CD4-positive, CD25-positive, alpha-beta regulatory T cell (primary cell): ENCODE measurements around the gene RBAK. TPM values are rescaled to one million over a fixed set of nuclear protein-coding genes. Genes with fewer than 3 reads are reported as not detected.
"Not testable (repeated sequence)": the region's sequence is repeated elsewhere in the genome, so short reads cannot be mapped to it uniquely, and the experiment has no call there.

Experiments
- ATAC-seq, 2 donors: fragments of 150-1000 bp; cut with Tn5 transposase; one replicate each; pipeline ENCODE4 v1.10.0; 2021; ENCODE audit warnings: low read depth in 2 of 2, moderate number of reproducible peaks in 2 of 2, moderate library complexity in 1 of 2
- DNase-seq, 3 donors: peaks; one replicate each; pipeline versions ENCODE4 v3.0.0 to v3.0.0-alpha.2; 2012 to 2022; ENCODE audit warnings: mixed read lengths in 1 of 3
- H3K27ac ChIP-seq: one replicate; pipeline ENCODE4 v1.7.0; 2013; ENCODE audit warnings: mild to moderate bottlenecking, low read length; ENCODE audit not compliant: insufficient read depth, poor library complexity, severe bottlenecking
- H3K27me3 ChIP-seq: one replicate; pipeline ENCODE4 v1.7.0; 2013; ENCODE audit warnings: low read length; ENCODE audit not compliant: control insufficient read depth, insufficient read depth
- H3K36me3 ChIP-seq: one replicate; pipeline ENCODE4 v1.7.0; 2013; ENCODE audit warnings: mild to moderate bottlenecking, low read length, moderate library complexity; ENCODE audit not compliant: control insufficient read depth, insufficient read depth
- H3K4me1 ChIP-seq: 2 replicates; pipeline ENCODE4 v1.7.0; 2013; ENCODE audit warnings: mild to moderate bottlenecking, low read length; ENCODE audit not compliant: insufficient read depth, control insufficient read depth, poor library complexity, severe bottlenecking
- H3K4me3 ChIP-seq: one replicate; pipeline ENCODE4 v1.7.0; 2013; ENCODE audit warnings: low read depth, mild to moderate bottlenecking, low read length, moderate library complexity
- H3K9me3 ChIP-seq, 2 experiments: 1 replicate in 1 of 2; 2 replicates in 1 of 2; pipeline ENCODE4 v1.7.0; 2013; ENCODE audit warnings: low read length in 2 of 2, mild to moderate bottlenecking in 1 of 2, moderate library complexity in 1 of 2; ENCODE audit not compliant: control insufficient read depth in 2 of 2
- H3K27ac Mint-ChIP-seq, 3 donors: one replicate each; pipeline ENCODE4 v1.8.0; 2020 to 2022; ENCODE audit warnings: mild to moderate bottlenecking in 3 of 3, mixed read lengths in 3 of 3, moderate library complexity in 2 of 3
- H3K27me3 Mint-ChIP-seq: one replicate; pipeline ENCODE4 v1.8.0; 2022; ENCODE audit warnings: mild to moderate bottlenecking, mixed read lengths
- H3K36me3 Mint-ChIP-seq: one replicate; pipeline ENCODE4 v1.8.0; 2020; ENCODE audit warnings: mixed read lengths
- H3K4me1 Mint-ChIP-seq, 4 donors: one replicate each; pipeline ENCODE4 v1.8.0; 2020 to 2022; ENCODE audit warnings: mixed read lengths in 4 of 4, mild to moderate bottlenecking in 1 of 4
- H3K4me3 Mint-ChIP-seq, 4 donors: one replicate each; pipeline ENCODE4 v1.8.0; 2020 to 2022; ENCODE audit warnings: mild to moderate bottlenecking in 4 of 4, mixed read lengths in 4 of 4, moderate library complexity in 3 of 4
- H3K9me3 Mint-ChIP-seq, 7 donors: one replicate each; pipeline ENCODE4 v1.8.0; 2020 to 2022; ENCODE audit warnings: mixed read lengths in 7 of 7, mild to moderate bottlenecking in 3 of 7, moderate library complexity in 2 of 7
- polyA plus RNA-seq, 4 donors: library from polyadenylated mRNA; unstranded; fragments of 300-500 nt; fragmentation: Illumina TruSeq; gene quantifications; one replicate each; pipeline ENCODE4 v1.2.3, GENCODE V29; 2021
- total RNA-seq: library from RNA; stranded (reverse); gene quantifications from one replicate; pipeline ENCODE4 v1.2.3, GENCODE V29; 2022

RBAK gene
- total and polyA plus RNA-seq, 5 donors from 2014 or later: 3.2 to 16.4 (median 4.5) TPM

DNA sequence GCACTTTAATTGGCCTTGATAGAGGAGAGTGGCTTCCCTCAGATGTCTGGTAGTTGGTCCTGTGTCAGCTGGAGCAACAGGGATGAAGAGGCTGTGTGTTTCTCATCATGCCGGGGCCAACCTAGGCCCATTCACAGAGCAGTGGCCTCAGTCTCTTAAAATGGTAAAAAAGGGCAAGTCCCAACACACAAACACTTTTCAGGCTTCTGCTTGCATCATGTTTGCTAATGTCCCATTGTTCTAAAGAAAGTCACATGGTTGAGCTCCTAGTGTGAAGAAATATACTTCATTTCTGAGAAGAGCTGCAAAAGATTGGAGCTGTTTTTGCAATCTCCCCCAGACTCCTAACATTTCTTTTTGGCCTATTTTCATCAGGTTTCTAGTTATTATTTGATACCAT is 40.6 kb upstream of the RBAK start:
- no peak for ATAC-seq
- Mint-ChIP-seq H3K27me3 (peaks cover 3% of the 10 kb centered on the region), H3K4me1 (peaks cover 0 to 3% (median 0%) of the 10 kb centered on the region in 4 donors), H3K27ac (no peak overlapping the region), H3K4me3 (no peak overlapping the region), H3K9me3 (peaks cover 0 to 5% (median 1%) of the 10 kb centered on the region in 7 donors), H3K36me3 (peaks cover 43% of the 10 kb centered on the region)
- peaks cover 12% of the 10 kb centered on the region for H3K36me3 ChIP-seq
- no peaks in the 10 kb centered on the region for H3K4me1 ChIP-seq
- H3K4me3 ChIP-seq: no peak overlapping the region
- no peaks in the 10 kb centered on the region for H3K27me3 ChIP-seq
- DNase-seq: no peak
- no peaks in the 10 kb centered on the region for H3K9me3 ChIP-seq
- no peak overlapping the region for H3K27ac ChIP-seq

DNA sequence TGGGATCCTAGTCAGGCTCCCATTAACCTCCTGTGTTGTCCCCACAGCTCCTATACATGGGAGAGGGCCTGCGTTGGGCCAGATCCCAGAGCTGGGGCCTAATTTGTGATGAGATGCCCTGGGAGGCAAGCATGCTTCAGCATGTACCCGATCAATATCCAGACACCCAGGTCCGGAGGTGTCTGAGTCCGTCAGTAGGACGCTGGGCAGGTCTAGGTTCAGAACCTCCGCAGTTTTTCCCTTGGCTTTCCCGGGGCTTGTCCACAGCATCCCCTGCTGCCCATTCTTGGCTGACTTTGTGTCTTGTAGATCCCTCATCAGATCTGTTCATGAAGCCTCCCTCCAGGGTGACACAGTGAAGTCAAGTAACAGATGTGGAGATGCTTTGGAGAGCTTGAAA is 32.7 kb upstream of the RBAK start:
- Histone ChIP-seq H3K4me3 (no peak overlapping the region), H3K36me3 (peaks cover 7% of the 10 kb centered on the region), H3K9me3 (no peaks in the 10 kb centered on the region), H3K27ac (no peak overlapping the region), H3K27me3 (no peaks in the 10 kb centered on the region), H3K4me1 (no peaks in the 10 kb centered on the region)
- DNase-seq: no peak
- peaks cover 4% of the 10 kb centered on the region for H3K27me3 Mint-ChIP-seq
- H3K4me1 Mint-ChIP-seq: no peaks in the 10 kb centered on the region
- H3K9me3 Mint-ChIP-seq: peaks cover 0 to 9% (median 2%) of the 10 kb centered on the region in 7 donors
- H3K4me3 Mint-ChIP-seq: no peak overlapping the region
- H3K36me3 Mint-ChIP-seq: peaks cover 31% of the 10 kb centered on the region
- H3K27ac Mint-ChIP-seq: no peak overlapping the region
- ATAC-seq: no peak

DNA sequence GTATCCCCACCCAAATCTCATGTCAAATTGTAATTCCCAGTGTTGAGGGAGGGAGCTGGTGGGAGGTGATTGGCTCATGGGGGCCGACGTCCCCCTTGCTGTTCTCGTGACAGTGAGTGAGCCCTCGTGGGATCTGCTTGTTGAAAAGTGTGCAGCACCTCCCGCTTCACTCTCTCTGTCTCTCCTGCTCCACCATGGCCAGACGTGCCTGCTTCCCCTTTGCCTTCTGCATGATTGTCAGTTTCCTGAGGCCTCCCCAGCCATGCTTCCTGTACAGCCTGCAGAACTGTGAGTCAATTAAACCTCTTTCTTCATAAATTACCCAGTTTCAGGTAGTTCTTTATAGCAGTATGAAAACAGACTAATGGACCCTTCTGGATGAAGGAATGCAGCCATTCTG is 29.7 kb upstream of the RBAK start:
- H3K27me3 Mint-ChIP-seq, H3K4me1 ChIP-seq, H3K36me3 ChIP-seq, H3K27ac ChIP-seq, H3K27me3 ChIP-seq, H3K4me1 Mint-ChIP-seq, DNase-seq, H3K9me3 Mint-ChIP-seq, H3K4me3 ChIP-seq, ATAC-seq, H3K4me3 Mint-ChIP-seq, H3K9me3 ChIP-seq: not testable (repeated sequence)
- Mint-ChIP-seq H3K27ac (peak overlapping the region in 2 of 3 donors; percentile 5 to 55), H3K36me3 (peaks cover 20% of the 10 kb centered on the region)

DNA sequence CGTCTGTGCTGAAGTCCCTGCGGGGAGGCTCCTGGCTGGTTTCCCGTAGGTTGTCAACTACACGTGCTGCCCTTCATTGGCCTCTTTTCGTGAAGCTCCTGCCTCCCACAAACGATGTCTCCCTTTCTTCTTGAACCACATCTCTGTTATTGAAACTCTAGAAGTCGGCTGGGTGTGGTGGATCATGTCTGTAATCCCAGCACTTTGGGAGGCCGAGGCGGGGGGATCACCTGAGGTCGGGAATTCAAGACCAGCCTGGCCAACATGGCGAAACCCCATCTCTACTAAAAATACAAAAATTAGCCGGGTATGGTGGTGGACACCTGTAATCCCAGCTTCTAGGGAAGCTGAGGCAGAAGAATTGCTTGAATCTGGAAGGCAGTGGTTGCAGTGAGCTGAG is 28.0 kb upstream of the RBAK start:
- H3K36me3 Mint-ChIP-seq: peaks cover 23% of the 10 kb centered on the region
- H3K4me1 ChIP-seq, H3K4me3 Mint-ChIP-seq, H3K36me3 ChIP-seq, H3K9me3 ChIP-seq, H3K27ac Mint-ChIP-seq, H3K27ac ChIP-seq, H3K4me3 ChIP-seq, H3K4me1 Mint-ChIP-seq, DNase-seq, H3K27me3 ChIP-seq, ATAC-seq, H3K27me3 Mint-ChIP-seq, H3K9me3 Mint-ChIP-seq: not testable (repeated sequence)

DNA sequence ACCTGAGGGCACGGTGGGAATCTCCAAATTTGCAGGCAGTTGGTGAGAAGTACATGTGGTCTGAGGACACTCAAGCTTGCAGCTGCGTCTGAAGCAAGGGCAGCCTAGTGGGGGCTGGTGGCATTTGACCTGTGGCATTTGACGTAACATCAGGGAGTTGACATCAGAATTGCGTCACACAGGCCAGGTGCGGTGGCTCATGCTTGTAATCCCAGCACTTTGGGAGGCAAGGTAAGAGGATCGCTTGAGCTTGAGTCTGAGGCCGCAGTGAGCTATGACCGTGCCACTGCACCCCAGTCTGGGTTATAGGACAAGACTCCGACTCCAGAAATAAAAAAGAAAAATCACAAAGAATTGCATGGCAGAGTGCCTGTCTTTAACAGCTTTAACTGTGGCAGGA is 25.6 kb upstream of the RBAK start:
- DNase-seq (no peak), ATAC-seq (no peak)
- H3K9me3 ChIP-seq: no peaks in the 10 kb centered on the region
- no peak overlapping the region for H3K27ac ChIP-seq
- no peaks in the 10 kb centered on the region for H3K4me1 ChIP-seq
- Mint-ChIP-seq H3K27me3 (no peaks in the 10 kb centered on the region), H3K36me3 (peaks cover 34% of the 10 kb centered on the region), H3K9me3 (peaks cover 0 to 3% (median 0%) of the 10 kb centered on the region in 7 donors), H3K4me1 (no peaks in the 10 kb centered on the region), H3K4me3 (no peak overlapping the region), H3K27ac (no peak overlapping the region)
- H3K36me3 ChIP-seq: no peaks in the 10 kb centered on the region
- no peaks in the 10 kb centered on the region for H3K27me3 ChIP-seq
- H3K4me3 ChIP-seq: no peak overlapping the region

DNA sequence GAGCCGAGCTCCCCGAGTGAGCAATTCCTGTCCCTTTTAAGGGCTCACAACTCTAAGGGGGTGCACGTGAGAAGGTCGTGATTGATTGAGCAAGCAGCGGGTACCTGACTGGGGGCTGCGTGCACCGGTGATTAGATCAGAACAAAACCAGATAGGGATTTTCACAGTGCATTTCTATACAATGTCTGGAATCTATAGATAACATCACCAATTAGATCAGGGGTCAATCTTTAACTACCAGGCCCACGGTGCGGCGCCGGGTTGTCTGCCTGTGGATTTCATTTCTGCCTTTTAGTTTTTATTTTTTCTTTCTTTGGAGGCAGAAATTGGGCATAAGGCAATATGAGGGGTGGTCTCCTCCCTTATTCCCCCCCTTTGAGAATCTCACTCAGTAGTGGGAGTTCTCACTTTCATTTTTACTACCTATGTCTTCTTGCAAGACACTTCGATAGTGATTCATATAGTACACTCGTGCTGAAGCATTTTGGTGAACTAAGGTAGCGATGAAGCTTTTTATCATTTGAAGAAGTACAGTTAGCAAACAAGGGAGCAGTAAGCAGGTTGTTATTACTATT is 24.6 kb upstream of the RBAK start:
- not testable (repeated sequence) for H3K4me3 Mint-ChIP-seq, DNase-seq, H3K36me3 ChIP-seq, H3K9me3 ChIP-seq, H3K27me3 Mint-ChIP-seq, H3K27ac ChIP-seq, H3K4me1 ChIP-seq, H3K9me3 Mint-ChIP-seq, H3K27me3 ChIP-seq, H3K4me1 Mint-ChIP-seq, ATAC-seq, H3K4me3 ChIP-seq, H3K27ac Mint-ChIP-seq
- H3K36me3 Mint-ChIP-seq: peaks cover 30% of the 10 kb centered on the region

DNA sequence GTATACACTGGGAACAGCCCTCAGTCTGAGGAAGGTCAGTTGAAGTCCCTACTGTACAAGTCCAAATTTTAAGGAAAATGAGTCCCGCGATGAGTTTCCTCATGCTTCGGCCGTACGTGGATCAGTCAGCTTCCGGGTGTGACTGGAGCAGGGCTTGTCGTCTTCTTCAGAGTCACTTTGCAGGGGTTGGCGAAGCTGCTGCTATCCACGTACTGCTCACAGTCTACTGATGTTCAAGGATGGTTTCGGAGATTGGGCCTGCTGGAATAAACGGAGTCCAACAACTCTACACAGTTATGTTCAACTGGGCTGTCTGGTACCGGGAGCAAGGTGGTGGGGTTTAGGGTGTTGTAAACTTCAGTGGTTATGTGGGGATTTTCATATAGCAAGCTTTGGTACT is 22.0 kb upstream of the RBAK start:
- H3K4me3 Mint-ChIP-seq, H3K4me3 ChIP-seq, H3K4me1 Mint-ChIP-seq, H3K9me3 ChIP-seq, DNase-seq, ATAC-seq, H3K27ac ChIP-seq, H3K27me3 ChIP-seq, H3K27ac Mint-ChIP-seq, H3K27me3 Mint-ChIP-seq, H3K36me3 ChIP-seq, H3K4me1 ChIP-seq: not testable (repeated sequence)
- Mint-ChIP-seq H3K9me3 (peaks cover 0 to 13% (median 0%) of the 10 kb centered on the region in 7 donors), H3K36me3 (peaks cover 46% of the 10 kb centered on the region)

DNA sequence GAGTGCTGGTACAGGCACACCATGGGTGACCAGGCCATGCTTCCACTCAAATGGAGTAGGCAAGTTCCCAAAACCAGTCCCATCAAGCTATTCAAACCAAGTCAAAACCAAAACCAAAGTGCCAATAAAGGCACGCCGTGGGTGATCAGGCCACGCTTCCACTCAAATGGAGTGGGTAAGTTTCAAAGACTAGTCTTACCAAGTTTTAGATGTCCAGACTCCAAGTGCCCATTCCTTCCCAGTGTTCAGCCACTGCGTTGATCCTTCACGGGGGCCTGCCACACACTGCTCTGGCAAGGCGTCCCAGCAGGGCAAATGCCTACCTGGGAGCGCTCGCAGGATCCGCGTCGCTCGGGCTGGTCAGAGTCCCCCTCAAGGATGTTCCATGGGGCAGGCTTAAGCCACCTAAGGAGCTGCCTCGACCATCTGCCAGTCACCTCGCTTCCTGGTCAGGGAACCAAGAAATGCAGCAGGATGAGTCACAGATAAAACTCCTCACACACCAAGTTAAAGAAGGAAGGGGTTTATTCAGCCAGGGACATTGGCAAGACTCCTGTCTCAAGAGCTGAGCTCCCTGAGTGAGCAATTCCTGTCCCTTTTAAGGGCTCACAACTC is 17.8 kb upstream of the RBAK start:
- H3K4me3 Mint-ChIP-seq: not testable (repeated sequence)
- peaks cover 25% of the 10 kb centered on the region for H3K36me3 Mint-ChIP-seq

More for the DNA sequence above, 17.8 kb upstream of the RBAK start:
- not testable (repeated sequence) for H3K27ac Mint-ChIP-seq, H3K36me3 ChIP-seq, H3K4me1 ChIP-seq, H3K9me3 ChIP-seq, DNase-seq, H3K4me3 ChIP-seq, H3K27me3 Mint-ChIP-seq, H3K27me3 ChIP-seq, ATAC-seq, H3K4me1 Mint-ChIP-seq, H3K27ac ChIP-seq
- peaks cover 0 to 11% (median 0%) of the 10 kb centered on the region in 7 donors for H3K9me3 Mint-ChIP-seq
